H1 (cell line): ENCODE measurements around the gene SRRT. TPM values are rescaled to one million over a fixed set of nuclear protein-coding genes. Genes with fewer than 3 reads are reported as not detected.

ENCODE experiments used
- CTCF ChIA-PET: fragments of 300-600 bp; sonication (Branson Sonifier 250); formaldehyde crosslinking; loops from one replicate; lab custom pipeline; 2021; ENCODE audit not compliant: partially characterized antibody; lab: Charles Lee
- POLR2A ChIA-PET: fragments of 300-600 bp; sonication (Branson Sonifier 250); formaldehyde crosslinking; loops from one replicate; lab custom pipeline; 2021; ENCODE audit warnings: inconsistent platforms; ENCODE audit not compliant: partially characterized antibody; lab: Charles Lee
- DNase-seq, 2 experiments: peaks; one replicate each; pipeline versions ENCODE4 v3.0.0 to v3.0.0-alpha.2; 2010 to 2022; ENCODE audit warnings: low spot score in 2 of 2, low read depth in 1 of 2, mixed read lengths in 1 of 2
- FAIRE-seq: peaks from 2 replicates; lab custom pipeline; 2011; peaks lifted over from hg19 to GRCh38; lab: Jason Lieb, UNC
- H2AFZ ChIP-seq: 2 replicates; pipeline ENCODE4 v1.8.1; 2012; ENCODE audit warnings: low read length, inconsistent platforms
- H2AK5ac ChIP-seq: 2 replicates; pipeline ENCODE4 v1.6.1; 2013; ENCODE audit warnings: low read depth, low read length
- H2BK120ac ChIP-seq: replicated peaks from 2 replicates; pipeline ENCODE3; 2013; ENCODE audit warnings: low read depth, low read length, inconsistent platforms
- H2BK12ac ChIP-seq: 2 replicates; pipeline ENCODE4 v1.6.1; 2013; ENCODE audit warnings: low read depth, low read length
- H2BK15ac ChIP-seq: 2 replicates; pipeline ENCODE4 v1.6.1; 2013; ENCODE audit warnings: low read length
- H2BK20ac ChIP-seq: 2 replicates; pipeline ENCODE4 v1.6.1; 2013; ENCODE audit warnings: low read length
- H2BK5ac ChIP-seq: 2 replicates; pipeline ENCODE4 v1.6.1; 2013; ENCODE audit warnings: low read depth, low read length
- H3K14ac ChIP-seq: 2 replicates; pipeline ENCODE4 v1.6.1; 2013; ENCODE audit warnings: inconsistent platforms; ENCODE audit not compliant: insufficient read length
- H3K18ac ChIP-seq: 2 replicates; pipeline ENCODE4 v1.6.1; 2013; ENCODE audit warnings: low read length; ENCODE audit errors: extremely low read depth
- H3K23ac ChIP-seq: 2 replicates; pipeline ENCODE4 v1.6.1; 2013; ENCODE audit warnings: inconsistent platforms; ENCODE audit not compliant: insufficient read length
- H3K23me2 ChIP-seq: 2 replicates; pipeline ENCODE4 v1.6.1; 2013; ENCODE audit warnings: low read depth, low read length
- H3K27ac ChIP-seq: 2 replicates; pipeline ENCODE4 v1.6.1; 2011; ENCODE audit warnings: low read depth, low read length, inconsistent platforms
- H3K27me3 ChIP-seq, 4 experiments: replicated peaks in 1 of 4; 1 replicate in 1 of 4; 2 replicates in 3 of 4; pipeline versions ENCODE4 v1.6.1 to v1.8.1; 2011 to 2013; ENCODE audit warnings: low read length in 3 of 4, mild to moderate bottlenecking in 3 of 4, inconsistent platforms in 2 of 4, mixed read lengths in 2 of 4, moderate library complexity in 1 of 4; ENCODE audit not compliant: control insufficient read depth in 3 of 4, insufficient read depth in 3 of 4; ENCODE audit errors: extremely low read depth in 1 of 4
- H3K36me3 ChIP-seq, 4 experiments: 2 replicates each; pipeline versions ENCODE4 v1.6.1 to v1.8.1; 2011 to 2013; ENCODE audit warnings: mild to moderate bottlenecking in 4 of 4, low read length in 3 of 4, moderate library complexity in 2 of 4, control low read depth in 1 of 4, inconsistent platforms in 1 of 4; ENCODE audit not compliant: insufficient read depth in 4 of 4, control insufficient read depth in 2 of 4
- H3K4ac ChIP-seq: replicated peaks from 2 replicates; pipeline ENCODE3; 2013; ENCODE audit warnings: low read length, low read depth, mixed read lengths, inconsistent platforms; ENCODE audit not compliant: insufficient read length
- H3K4me1 ChIP-seq, 4 experiments: replicated peaks in 1 of 4; 1 replicate in 1 of 4; 2 replicates in 3 of 4; pipeline versions ENCODE4 v1.6.1 to v1.8.1; 2011 to 2013; ENCODE audit warnings: low read length in 3 of 4, inconsistent platforms in 2 of 4, mixed read lengths in 1 of 4; ENCODE audit not compliant: insufficient read depth in 4 of 4, control insufficient read depth in 3 of 4
- H3K4me2 ChIP-seq, 2 experiments: 2 replicates each; pipeline versions ENCODE4 v1.6.1 to v1.8.1; 2011 to 2013; ENCODE audit warnings: low read depth in 2 of 2, low read length in 2 of 2, control low read depth in 1 of 2, inconsistent platforms in 1 of 2, mild to moderate bottlenecking in 1 of 2; ENCODE audit not compliant: insufficient read depth in 1 of 2
- H3K4me3 ChIP-seq, 4 experiments: fragments of 200-600, 300-600 bp in 1 of 4; sonication (generic), shearing (Covaris generic), sonication (Bioruptor Twin) in 1 of 4; 2 replicates each; pipeline versions ENCODE4 v1.5.1 to v1.8.1; 2011 to 2016; ENCODE audit warnings: low read length in 4 of 4, low read depth in 3 of 4, control low read depth in 2 of 4, inconsistent platforms in 2 of 4, mild to moderate bottlenecking in 2 of 4, mixed read lengths in 1 of 4, moderate library complexity in 1 of 4; ENCODE audit not compliant: insufficient read depth in 2 of 4; ENCODE audit errors: extremely low read depth in 1 of 4
- H3K56ac ChIP-seq: replicated peaks from 2 replicates; pipeline ENCODE3; 2013; ENCODE audit warnings: low read depth, mild to moderate bottlenecking, mixed read lengths, low read length, inconsistent platforms; ENCODE audit not compliant: insufficient read length
- H3K79me1 ChIP-seq: 2 replicates; pipeline ENCODE4 v1.6.1; 2013; ENCODE audit warnings: low read depth, low read length, control low read depth
- H3K79me2 ChIP-seq, 2 experiments: 2 replicates each; pipeline versions ENCODE4 v1.6.1 to v1.8.1; 2012 to 2013; ENCODE audit warnings: low read length in 2 of 2, mild to moderate bottlenecking in 2 of 2, inconsistent platforms in 1 of 2; ENCODE audit not compliant: insufficient read depth in 2 of 2, control insufficient read depth in 1 of 2
- H3K9ac ChIP-seq, 4 experiments: replicated peaks in 1 of 4; 1 replicate in 1 of 4; 2 replicates in 3 of 4; pipeline versions ENCODE4 v1.6.1 to v1.8.1; 2011 to 2013; ENCODE audit warnings: low read depth in 3 of 4, low read length in 3 of 4, control low read depth in 2 of 4, mild to moderate bottlenecking in 2 of 4, moderate library complexity in 2 of 4, inconsistent platforms in 1 of 4; ENCODE audit errors: extremely low read depth in 1 of 4
- H3K9me3 ChIP-seq, 2 experiments: 2 replicates each; pipeline versions ENCODE4 v1.6.1 to v1.8.1; 2012 to 2013; ENCODE audit warnings: mild to moderate bottlenecking in 2 of 2, moderate library complexity in 2 of 2, control low read depth in 1 of 2, inconsistent platforms in 1 of 2, low read depth in 1 of 2, low read length in 1 of 2, mixed read lengths in 1 of 2; ENCODE audit not compliant: insufficient read depth in 2 of 2
- H4K20me1 ChIP-seq, 2 experiments: replicated peaks in 1 of 2; 2 replicates each; pipeline versions ENCODE3 to v1.8.1; 2011 to 2013; ENCODE audit warnings: inconsistent platforms in 2 of 2, low read length in 2 of 2, mild to moderate bottlenecking in 1 of 2; ENCODE audit not compliant: insufficient read depth in 2 of 2, control insufficient read depth in 1 of 2
- H4K5ac ChIP-seq: 2 replicates; pipeline ENCODE4 v1.6.1; 2013; ENCODE audit warnings: low read length, low read depth, mixed read lengths, inconsistent platforms; ENCODE audit not compliant: insufficient read length
- H4K8ac ChIP-seq: 2 replicates; pipeline ENCODE4 v1.8.0; 2013; ENCODE audit warnings: mild to moderate bottlenecking, moderate library complexity, low read length, inconsistent platforms; ENCODE audit not compliant: insufficient read depth; ENCODE audit errors: extremely low read depth
- H4K91ac ChIP-seq: replicated peaks from 2 replicates; pipeline ENCODE3; 2013; ENCODE audit warnings: low read length, mixed read lengths, inconsistent platforms; ENCODE audit not compliant: insufficient read length
- JUN ChIP-seq: IDR thresholded peaks from 2 replicates; pipeline ENCODE4 v1.6.1; 2011; ENCODE audit warnings: low read depth, mild to moderate bottlenecking, improper control_type of control experiment, low read length
- RXRA ChIP-seq: IDR thresholded peaks from 2 replicates; pipeline ENCODE4 v1.6.1; 2011; ENCODE audit warnings: low read depth, mild to moderate bottlenecking, low read length, moderate library complexity; ENCODE audit not compliant: insufficient read depth
- SP4 ChIP-seq: IDR thresholded peaks from 2 replicates; pipeline ENCODE4 v1.6.1; 2012; ENCODE audit warnings: low read length, inconsistent platforms
- WGBS, 2 experiments: shearing (Covaris generic) in 1 of 2; methylation state at CpG; one replicate each; pipeline versions ENCODE4 v1.1.6 to v1.1.7; 2013 to 2015; ENCODE audit warnings: low lambda C conversion rate in 2 of 2, mixed read lengths in 2 of 2, inconsistent platforms in 1 of 2, low coverage in 1 of 2, missing lambda C conversion rate in 1 of 2; ENCODE audit not compliant: insufficient replicate concordance in 2 of 2, insufficient coverage in 1 of 2, insufficient read length in 1 of 2; ENCODE audit errors: extremely low coverage in 1 of 2, missing lambda C conversion rate in 1 of 2; 5-methylcytosine and 5-hydroxymethylcytosine counted together
- polyA plus RNA-seq, 7 experiments: library from polyadenylated mRNA; depleted of rRNA in 3 of 7; stranded (reverse) in 5 of 7; unstranded in 2 of 7; fragments of >200 nt in 5 of 7; fragments of 200-250 nt in 2 of 7; gene quantifications; 1 replicate in 5 of 7; 2 replicates in 1 of 7; 4 replicates in 1 of 7; pipeline versions ENCODE4 v1.2.1 to v1.2.3, GENCODE V29; 2011 to 2013; ENCODE audit warnings: missing spikeins in 2 of 7, mixed read lengths in 2 of 7
- total RNA-seq: library from RNA; stranded (reverse); fragmentation: NEBNext Ultra II Directional; extraction: Animal tissue kit (Norgen Biotek cat#: 25700); gene quantifications from 2 replicates; pipeline ENCODE4 v1.2.1, GENCODE V29; 2021
- TF ChIP-seq, protein P1 (sequence below), 3 experiments: IDR thresholded peaks; 1 replicate in 2 of 3; 2 replicates in 1 of 3; pipeline versions ENCODE4 v1.5.1 to v1.6.1; 2011; ENCODE audit warnings: low read length in 3 of 3, mild to moderate bottlenecking in 3 of 3, inconsistent platforms in 2 of 3, low read depth in 1 of 3, moderate library complexity in 1 of 3; ENCODE audit not compliant: insufficient read depth in 1 of 3; ENCODE audit errors: control extremely low read depth in 1 of 3
- TF ChIP-seq, protein P2 (sequence below): IDR thresholded peaks from 2 replicates; pipeline ENCODE4 v1.6.1; 2011; ENCODE audit warnings: low read depth, mild to moderate bottlenecking, low read length; ENCODE audit not compliant: insufficient read depth

SRRT gene
- total and polyA plus RNA-seq, 2 of the 8 experiments (the other 6 are each of a cell fraction or from before 2014, with no cell fraction given) = 66.7 to 237 TPM

DNA sequence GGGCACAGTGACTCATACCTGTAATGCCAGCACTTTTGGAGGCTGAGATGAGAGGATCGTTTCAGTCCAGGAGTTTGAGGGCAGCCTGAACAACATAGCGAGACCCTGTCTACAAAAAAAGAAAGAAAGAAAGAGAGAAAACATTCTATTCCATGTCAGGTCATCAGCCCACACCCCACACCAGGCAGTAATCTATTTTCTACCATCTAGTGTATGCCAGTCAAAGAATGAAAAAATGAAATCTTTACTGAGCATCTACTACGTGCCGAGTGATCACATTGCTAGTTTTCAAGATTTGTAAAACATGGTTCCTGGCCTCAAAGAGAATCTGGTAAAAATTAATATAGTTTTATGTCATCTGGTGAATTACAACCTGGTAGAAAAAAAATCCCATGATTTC is 44.5 kb upstream of the SRRT start:
- H3K23me2 ChIP-seq = peaks cover 13% of the 10 kb centered on the region

More for the DNA sequence above, 44.5 kb upstream of the SRRT start:
- H3K27ac ChIP-seq = no peak overlapping the region
- no peaks in the 10 kb centered on the region for H3K27me3 ChIP-seq
- H2AK5ac ChIP-seq = no peak overlapping the region
- no peak overlapping the region for H2BK20ac ChIP-seq
- H3K79me2 ChIP-seq = peaks cover 5 to 17% of the 10 kb centered on the region in 2 experiments
- H3K23ac ChIP-seq = no peak overlapping the region
- H4K20me1 ChIP-seq = peaks cover 4 to 7% of the 10 kb centered on the region in 2 experiments
- POLR2A ChIA-PET = interaction anchor here (2.9 to 3.3 kb wide), 2 partner anchors 22 to 45 kb away, joined by 9 to 10 read pairs; partner anchors contain the start of genes SLC12A9 and SRRT
- no peaks in the 10 kb centered on the region for H3K9me3 ChIP-seq
- H2BK120ac ChIP-seq = no peak overlapping the region
- no peak overlapping the region for H4K8ac ChIP-seq
- no peaks in the 10 kb centered on the region for H3K36me3 ChIP-seq
- no peak overlapping the region for H3K4me3 ChIP-seq
- H3K4me2 ChIP-seq = no peak overlapping the region
- FAIRE-seq (no peak), DNase-seq (no peak)
- H3K4ac ChIP-seq = no peak overlapping the region
- H2BK15ac ChIP-seq = no peak overlapping the region
- no peak overlapping the region for H2AFZ ChIP-seq
- 71% methylated on average over 4 of the region's 4 CpGs; no CpG with 5 or more reads in 1 of the 2 experiments for WGBS, 2 experiments
- no peak overlapping the region for H3K9ac ChIP-seq
- H4K91ac ChIP-seq = no peak overlapping the region
- H2BK12ac ChIP-seq = no peak overlapping the region
- peaks cover 0 to 6% (median 4%) of the 10 kb centered on the region in 4 experiments; a peak in 5 of 7 replicates for H3K4me1 ChIP-seq
- no peak overlapping the region for H3K14ac ChIP-seq
- no peak overlapping the region for H3K56ac ChIP-seq
- H3K18ac ChIP-seq = no peak overlapping the region
- peaks cover 8% of the 10 kb centered on the region for H3K79me1 ChIP-seq
- no peak for TF ChIP-seq RXRA
- TF ChIP-seq JUN = no peak
- no peak for TF ChIP-seq SP4
- TF ChIP-seq, protein P1, sequence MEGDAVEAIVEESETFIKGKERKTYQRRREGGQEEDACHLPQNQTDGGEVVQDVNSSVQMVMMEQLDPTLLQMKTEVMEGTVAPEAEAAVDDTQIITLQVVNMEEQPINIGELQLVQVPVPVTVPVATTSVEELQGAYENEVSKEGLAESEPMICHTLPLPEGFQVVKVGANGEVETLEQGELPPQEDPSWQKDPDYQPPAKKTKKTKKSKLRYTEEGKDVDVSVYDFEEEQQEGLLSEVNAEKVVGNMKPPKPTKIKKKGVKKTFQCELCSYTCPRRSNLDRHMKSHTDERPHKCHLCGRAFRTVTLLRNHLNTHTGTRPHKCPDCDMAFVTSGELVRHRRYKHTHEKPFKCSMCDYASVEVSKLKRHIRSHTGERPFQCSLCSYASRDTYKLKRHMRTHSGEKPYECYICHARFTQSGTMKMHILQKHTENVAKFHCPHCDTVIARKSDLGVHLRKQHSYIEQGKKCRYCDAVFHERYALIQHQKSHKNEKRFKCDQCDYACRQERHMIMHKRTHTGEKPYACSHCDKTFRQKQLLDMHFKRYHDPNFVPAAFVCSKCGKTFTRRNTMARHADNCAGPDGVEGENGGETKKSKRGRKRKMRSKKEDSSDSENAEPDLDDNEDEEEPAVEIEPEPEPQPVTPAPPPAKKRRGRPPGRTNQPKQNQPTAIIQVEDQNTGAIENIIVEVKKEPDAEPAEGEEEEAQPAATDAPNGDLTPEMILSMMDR (IDR thresholded peaks at IDR 0.05; ENCODE audit: control extremely low read depth in 1 of 3, insufficient read depth in 1 of 3, low read depth in 1 of 3, low read length in 3 of 3) = no peak
- TF ChIP-seq, protein P2, sequence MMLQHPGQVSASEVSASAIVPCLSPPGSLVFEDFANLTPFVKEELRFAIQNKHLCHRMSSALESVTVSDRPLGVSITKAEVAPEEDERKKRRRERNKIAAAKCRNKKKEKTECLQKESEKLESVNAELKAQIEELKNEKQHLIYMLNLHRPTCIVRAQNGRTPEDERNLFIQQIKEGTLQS = no peak
- no peak overlapping the region for H4K5ac ChIP-seq
- no peak overlapping the region for H2BK5ac ChIP-seq
- CTCF ChIA-PET = interaction anchor here (3.9 kb wide), 2 partner anchors 21 to 30 kb away, joined by 42 to 65 read pairs; partner anchors contain the start of gene SLC12A9
